Measurements from ENCODE around the gene SKAP1. TPM values are rescaled to one million over a fixed set of nuclear protein-coding genes. Genes with fewer than 3 reads are reported as not detected.

Gene SKAP1
- total and polyA plus RNA-seq, 2 experiments from 2014 or later = 0.36 TPM; not detected in 1

DNA sequence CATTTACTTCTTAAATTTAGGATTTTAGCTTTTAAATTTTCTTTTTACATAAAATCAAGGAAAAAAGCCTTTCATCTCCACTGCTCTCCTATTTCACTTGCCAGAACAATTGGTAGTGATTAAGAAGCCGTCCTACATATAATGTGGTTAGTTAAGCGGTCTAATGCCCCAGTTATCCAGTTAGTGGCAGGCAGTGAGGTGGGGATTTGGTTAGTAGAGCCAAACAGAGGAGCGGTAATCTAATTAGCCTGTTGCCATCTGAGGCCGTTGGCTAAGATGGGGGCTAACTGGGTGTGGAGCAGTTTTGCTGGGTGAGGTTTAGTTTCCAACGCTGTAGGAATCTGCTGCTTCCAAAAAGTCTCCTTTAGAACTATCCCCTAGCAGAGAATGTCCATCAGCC lies 300.0 kb downstream of the SKAP1 start:
- Histone ChIP-seq H3K27me3 (no peaks in the 10 kb centered on the region), H3K4me3 (no peak overlapping the region), H3K27ac (no peak overlapping the region), H3K9me3 (ENCODE audit: low read depth) (no peaks in the 10 kb centered on the region), H3K4me1 (ENCODE audit: low read depth) (no peaks in the 10 kb centered on the region), H3K36me3 (no peaks in the 10 kb centered on the region)
- TF ChIP-seq CTCF (IDR thresholded peaks at IDR 0.05; ENCODE audit: low read depth, low read length) = no peak
- DNase-seq (ENCODE audit: low read depth in 1 of 2, low spot score in 1 of 2) = no peak

- Histone ChIP-seq H3K27ac (no peak overlapping the region), H3K4me3 (no peak overlapping the region), H3K27me3 (no peaks in the 10 kb centered on the region), H3K4me1 (ENCODE audit: low read depth) (no peaks in the 10 kb centered on the region), H3K36me3 (no peaks in the 10 kb centered on the region), H3K9me3 (ENCODE audit: low read depth) (no peaks in the 10 kb centered on the region)
- TF ChIP-seq CTCF (IDR thresholded peaks at IDR 0.05; ENCODE audit: low read depth, low read length) = no peak
- DNase-seq (ENCODE audit: low read depth in 1 of 2, low spot score in 1 of 2) = no peak
Observed at GRCh38 chr17:48128400-48128799, 301.6 kb downstream of the SKAP1 start.

DNA sequence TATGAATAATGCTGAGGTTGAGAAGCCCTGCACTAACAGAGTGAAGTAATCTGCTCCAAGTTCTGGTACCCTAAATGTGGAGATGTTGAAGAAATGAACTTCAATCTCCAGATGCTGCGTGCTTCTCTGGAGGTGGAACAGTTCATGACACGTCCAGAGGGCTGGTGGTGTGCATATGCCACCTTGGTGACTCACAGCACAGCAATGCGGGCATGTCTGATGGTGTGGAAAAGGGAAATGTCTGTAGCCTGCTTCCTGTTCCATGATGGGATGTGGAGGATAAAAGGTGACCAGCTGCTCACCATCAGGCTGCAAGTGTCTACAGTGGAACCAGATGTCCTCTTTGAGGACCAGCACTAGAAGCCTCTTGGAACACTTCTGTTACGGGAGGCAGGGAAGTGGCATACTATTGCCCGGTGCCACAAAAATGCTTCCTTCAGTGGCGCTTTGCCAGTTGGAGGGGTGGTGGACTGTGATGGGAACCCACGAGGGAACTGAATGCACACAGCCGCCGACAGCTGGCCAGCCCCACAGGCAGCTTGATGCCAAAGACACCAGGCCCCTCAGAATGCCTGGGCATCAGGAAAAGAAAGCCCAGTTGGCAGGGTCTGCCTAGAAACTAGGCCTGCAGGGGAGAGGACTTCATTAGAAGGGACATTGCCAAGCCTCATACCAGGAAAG lies 302.5 kb downstream of the SKAP1 start:
- H3K27me3 ChIP-seq = no peaks in the 10 kb centered on the region
- H3K4me1 ChIP-seq (ENCODE audit: low read depth) = no peaks in the 10 kb centered on the region
- no peak for TF ChIP-seq CTCF (IDR thresholded peaks at IDR 0.05; ENCODE audit: low read depth, low read length)
- DNase-seq (ENCODE audit: low read depth in 1 of 2, low spot score in 1 of 2) = peak in 1 of 2 donors; percentile 7
- H3K36me3 ChIP-seq = peaks cover 4% of the 10 kb centered on the region
- H3K27ac ChIP-seq = no peak overlapping the region
- no peak overlapping the region for H3K4me3 ChIP-seq
- H3K9me3 ChIP-seq (ENCODE audit: low read depth) = no peaks in the 10 kb centered on the region

DNA sequence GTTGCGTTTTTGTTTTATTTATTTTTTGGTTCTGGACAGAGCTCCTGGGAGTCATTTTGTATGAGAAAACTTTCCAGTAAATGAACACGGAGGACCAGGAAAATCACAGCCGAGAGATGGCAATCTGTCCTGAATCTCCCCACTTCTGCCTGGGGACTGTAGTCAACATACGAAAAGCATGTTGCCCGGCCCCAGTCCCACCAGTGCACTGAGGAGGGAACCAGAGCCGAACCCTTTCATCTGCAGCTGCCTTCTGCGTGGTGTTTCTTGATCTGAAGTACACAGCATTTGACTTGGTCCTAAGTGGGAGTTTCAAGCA lies 303.5 kb downstream of the SKAP1 start:
- DNase-seq (ENCODE audit: low read depth in 1 of 2, low spot score in 1 of 2) = no peak
- no peak for TF ChIP-seq CTCF (IDR thresholded peaks at IDR 0.05; ENCODE audit: low read depth, low read length)
- Histone ChIP-seq H3K4me3 (no peak overlapping the region), H3K4me1 (ENCODE audit: low read depth) (no peaks in the 10 kb centered on the region), H3K27me3 (no peaks in the 10 kb centered on the region), H3K9me3 (ENCODE audit: low read depth) (no peaks in the 10 kb centered on the region), H3K27ac (no peak overlapping the region), H3K36me3 (peaks cover 9% of the 10 kb centered on the region)

DNA sequence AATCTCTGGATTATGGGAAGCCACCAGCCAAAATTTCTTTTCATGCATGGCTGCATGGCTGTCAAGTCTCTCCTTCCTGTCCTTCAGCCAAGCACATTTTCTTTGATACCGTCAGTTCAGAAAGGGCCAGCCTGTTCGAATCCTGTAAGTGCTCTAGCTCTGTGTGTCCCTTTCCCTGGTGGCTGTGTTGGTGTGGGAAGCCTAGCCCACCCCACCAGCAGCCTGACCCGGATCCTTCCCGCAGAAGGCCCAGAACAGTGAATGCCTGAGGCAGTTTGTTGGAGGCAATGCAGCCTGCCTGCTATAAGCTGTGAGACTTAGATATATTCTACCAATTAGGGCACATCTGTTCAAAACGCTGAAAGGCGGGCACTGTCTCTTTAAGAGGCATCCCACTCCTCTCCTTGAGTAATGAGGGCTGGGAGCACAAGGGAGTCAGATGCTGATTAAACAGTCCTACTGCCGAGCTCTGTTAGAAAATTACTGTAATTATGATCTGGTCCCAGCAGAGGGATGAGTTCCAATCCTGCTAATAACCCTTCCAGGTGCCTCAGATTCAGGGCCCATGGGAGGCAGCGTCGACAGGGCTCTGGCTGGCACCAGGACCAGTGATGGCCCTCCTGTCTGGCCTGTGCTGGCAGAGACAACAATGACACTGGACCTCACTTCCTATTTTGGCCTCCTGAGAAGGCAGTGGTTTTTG lies 304.0 kb downstream of the SKAP1 start:
- no peaks in the 10 kb centered on the region for H3K4me1 ChIP-seq (ENCODE audit: low read depth)
- no peak for TF ChIP-seq CTCF (IDR thresholded peaks at IDR 0.05; ENCODE audit: low read depth, low read length)
- H3K27me3 ChIP-seq = no peaks in the 10 kb centered on the region
- DNase-seq (ENCODE audit: low read depth in 1 of 2, low spot score in 1 of 2) = no peak
- peaks cover 12% of the 10 kb centered on the region for H3K36me3 ChIP-seq
- H3K9me3 ChIP-seq (ENCODE audit: low read depth) = no peaks in the 10 kb centered on the region
- H3K27ac ChIP-seq = no peak overlapping the region
- H3K4me3 ChIP-seq = no peak overlapping the region

Measured in cardiac muscle cell (in vitro differentiated cells and primary cell).